Renal pelvis (tissue), 4 donors: Measurements from ENCODE around the gene TRAF7. TPM values are rescaled to one million over a fixed set of nuclear protein-coding genes. Genes with fewer than 3 reads are reported as not detected.
A peak's percentile ranks its signal among the peaks of the same experiment; 100 is the strongest.

Experiments
- DNase-seq: peaks from one replicate; pipeline ENCODE4 v3.0.0-alpha.2; 2013
- polyA plus RNA-seq, 3 donors: library from polyadenylated mRNA; unstranded; fragments of 120-200 nt; gene quantifications; one replicate each; pipeline ENCODE4 v1.2.1, GENCODE V29; 2013; ENCODE audit not compliant: insufficient read length in 3 of 3

TRAF7 gene
- polyA plus RNA-seq, 3 donors = 56.1 to 61.1 (median 60.6) TPM

GRCh38 chr16:2143878-2144485 lies 11.6 kb upstream of the TRAF7 start:
- DNase-seq = no peak

DNA sequence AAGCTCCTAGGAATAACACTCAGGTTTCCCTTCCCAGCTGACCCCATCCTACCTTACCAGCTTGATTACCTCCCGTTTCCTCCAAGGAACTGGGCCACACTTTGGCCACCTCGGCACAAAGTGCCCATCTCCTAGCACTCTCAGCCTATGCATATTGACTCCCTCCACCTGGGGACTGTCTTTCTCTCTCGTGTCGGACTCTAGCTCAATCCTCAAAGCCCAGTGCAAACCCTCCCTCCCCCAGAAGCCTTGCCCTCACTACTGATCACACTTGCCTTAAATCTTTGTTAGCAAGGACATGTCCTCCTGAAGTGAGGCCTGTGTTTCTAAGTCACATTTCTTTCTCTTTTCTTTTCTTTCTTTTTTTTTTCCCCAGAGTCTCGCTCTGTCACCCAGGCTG lies 9.7 kb upstream of the TRAF7 start:
- DNase-seq = no peak

DNA sequence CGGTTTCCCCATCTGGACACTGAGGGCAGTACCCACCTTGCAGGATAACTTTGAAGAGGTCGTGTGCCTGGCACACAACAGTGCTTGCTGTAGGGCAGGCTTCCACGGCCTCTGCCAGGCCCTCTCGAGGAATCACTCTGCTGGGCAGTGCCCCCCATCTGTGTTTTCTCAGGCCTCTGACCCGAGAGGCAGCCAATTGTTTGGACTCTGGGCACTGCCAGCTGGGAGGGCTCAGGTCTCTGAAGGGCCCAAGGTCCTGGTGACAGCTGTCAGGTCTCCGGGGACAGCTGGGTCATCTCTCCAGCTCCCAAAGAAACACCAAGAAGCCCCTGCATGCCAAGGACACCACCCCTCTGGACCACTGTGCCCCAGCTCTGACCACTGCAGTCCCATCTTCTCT lies 8.2 kb upstream of the TRAF7 start:
- DNase-seq = no peak

DNA sequence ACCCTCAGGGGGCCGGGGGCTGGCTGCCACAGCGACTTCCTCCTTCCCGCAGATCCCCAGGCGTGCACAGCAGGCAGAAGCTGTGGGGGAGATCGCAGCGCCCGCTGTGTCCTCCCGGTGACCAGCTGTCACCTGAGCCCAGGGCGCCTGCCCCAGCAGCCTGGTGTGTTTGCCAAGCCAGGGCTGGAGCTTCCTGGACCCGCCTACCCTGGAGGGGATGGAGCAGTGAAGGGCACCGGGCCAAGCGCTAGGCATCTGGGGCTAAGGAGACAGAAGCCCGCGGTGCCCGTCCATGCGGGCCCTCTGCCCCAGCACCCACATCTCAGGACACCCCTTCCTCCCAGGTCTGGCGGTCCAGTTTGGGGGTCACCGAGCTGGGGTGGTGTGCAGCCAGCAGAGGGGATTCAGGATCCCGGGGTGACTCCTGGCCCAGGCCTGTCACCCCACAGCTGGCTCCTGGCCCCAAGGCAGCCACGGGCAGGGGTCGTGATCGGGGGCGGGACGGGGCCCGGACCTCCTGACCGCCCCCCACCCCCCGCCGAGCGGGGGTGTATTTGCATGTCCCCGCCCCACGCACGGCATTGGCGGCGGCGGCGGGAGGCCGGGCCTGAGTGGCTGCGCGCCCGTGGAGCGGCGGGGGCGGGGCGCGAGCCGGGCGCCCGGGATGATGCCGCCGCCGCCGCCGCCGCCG lies 7.5 kb upstream of the TRAF7 start, which contains the start of gene RAB26:
Gene RAB26, plus strand, starts transcription at position 645 of the 691 bp plus-strand sequence. CDS start 159 bp downstream, outside the sequence.
- DNase-seq = peak; percentile 69

DNA sequence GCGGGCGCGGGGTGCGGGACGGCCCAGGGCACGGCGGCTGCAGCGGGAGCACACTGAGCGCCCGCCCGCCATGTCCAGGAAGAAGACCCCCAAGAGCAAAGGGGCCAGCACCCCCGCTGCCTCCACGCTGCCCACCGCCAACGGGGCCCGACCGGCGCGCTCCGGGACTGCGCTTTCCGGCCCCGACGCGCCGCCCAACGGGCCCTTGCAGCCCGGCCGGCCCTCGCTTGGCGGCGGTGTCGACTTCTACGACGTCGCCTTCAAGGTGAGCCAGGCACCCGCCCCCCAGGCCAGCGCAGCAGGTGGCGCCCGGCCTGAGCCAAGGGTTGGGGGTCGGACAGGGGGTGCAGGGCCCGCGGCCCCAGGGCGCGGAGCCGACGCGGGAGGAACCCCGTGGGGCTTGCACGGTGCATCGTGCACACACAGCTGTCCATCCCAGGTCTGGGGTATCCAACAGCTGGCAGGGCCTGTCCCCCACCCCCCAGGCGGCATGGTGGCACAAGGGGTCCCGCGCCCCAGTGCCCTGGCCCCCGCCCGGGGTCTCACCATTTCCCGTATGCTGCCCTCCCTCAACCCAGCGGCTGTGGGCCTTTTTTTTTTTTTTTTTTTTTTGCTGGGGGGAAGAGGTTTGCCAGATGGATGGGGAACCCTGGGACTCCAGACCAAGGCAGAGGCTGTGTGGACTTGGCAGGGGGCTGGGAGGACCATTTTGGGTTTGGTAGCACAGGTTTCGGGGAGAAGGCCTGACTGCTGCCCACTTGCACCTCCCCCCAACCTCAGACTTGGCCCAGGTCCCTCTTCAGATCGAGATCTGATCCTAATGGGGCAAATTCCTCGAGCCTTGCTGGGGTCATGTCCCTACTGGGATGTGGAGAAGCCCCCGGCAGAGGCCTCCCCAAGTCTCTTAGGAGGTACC lies 6.6 kb upstream of the TRAF7 start:
- DNase-seq = no peak

- DNase-seq = no peak
These were observed 5.8 kb upstream of the TRAF7 start for GRCh38 chr16:2149630-2150417.

DNA sequence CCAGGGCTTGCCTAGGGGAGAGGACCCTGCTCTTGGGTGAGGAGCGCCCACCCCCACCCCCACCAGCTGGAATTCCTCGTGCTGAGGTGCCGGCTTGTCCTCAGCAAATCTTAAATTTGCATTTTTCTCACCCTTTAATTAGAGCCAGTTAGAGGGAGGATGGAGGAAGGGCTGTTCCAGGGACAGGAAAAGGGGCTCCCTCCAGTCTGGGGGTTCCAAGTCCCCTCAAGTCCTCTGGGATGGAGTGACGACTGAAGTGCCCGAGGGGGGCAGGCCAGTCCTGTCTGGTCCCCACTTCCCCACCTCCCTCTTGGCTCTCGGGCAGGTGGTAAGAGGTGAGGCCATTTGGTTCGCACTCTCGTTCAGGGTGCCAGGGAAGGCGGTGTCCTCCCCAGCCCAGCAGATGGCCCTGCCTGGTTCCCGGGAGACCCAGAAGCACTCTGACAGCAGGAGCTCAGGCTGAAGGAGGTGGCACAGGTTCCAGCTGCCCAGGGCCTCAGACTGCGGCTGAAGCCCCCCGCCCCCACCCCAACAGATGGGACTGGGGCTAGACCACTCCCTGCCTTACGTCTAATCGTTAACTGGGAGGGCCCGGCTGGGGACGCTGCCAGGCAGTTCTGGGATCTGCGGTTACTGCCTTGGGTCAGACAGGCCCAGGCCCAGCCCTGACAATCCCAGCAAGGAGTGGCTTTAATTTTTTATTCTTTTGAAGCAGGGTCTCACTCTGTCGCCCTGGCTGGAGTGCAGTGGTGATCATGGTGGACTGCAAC lies 5.0 kb upstream of the TRAF7 start:
- no peak for DNase-seq

DNA sequence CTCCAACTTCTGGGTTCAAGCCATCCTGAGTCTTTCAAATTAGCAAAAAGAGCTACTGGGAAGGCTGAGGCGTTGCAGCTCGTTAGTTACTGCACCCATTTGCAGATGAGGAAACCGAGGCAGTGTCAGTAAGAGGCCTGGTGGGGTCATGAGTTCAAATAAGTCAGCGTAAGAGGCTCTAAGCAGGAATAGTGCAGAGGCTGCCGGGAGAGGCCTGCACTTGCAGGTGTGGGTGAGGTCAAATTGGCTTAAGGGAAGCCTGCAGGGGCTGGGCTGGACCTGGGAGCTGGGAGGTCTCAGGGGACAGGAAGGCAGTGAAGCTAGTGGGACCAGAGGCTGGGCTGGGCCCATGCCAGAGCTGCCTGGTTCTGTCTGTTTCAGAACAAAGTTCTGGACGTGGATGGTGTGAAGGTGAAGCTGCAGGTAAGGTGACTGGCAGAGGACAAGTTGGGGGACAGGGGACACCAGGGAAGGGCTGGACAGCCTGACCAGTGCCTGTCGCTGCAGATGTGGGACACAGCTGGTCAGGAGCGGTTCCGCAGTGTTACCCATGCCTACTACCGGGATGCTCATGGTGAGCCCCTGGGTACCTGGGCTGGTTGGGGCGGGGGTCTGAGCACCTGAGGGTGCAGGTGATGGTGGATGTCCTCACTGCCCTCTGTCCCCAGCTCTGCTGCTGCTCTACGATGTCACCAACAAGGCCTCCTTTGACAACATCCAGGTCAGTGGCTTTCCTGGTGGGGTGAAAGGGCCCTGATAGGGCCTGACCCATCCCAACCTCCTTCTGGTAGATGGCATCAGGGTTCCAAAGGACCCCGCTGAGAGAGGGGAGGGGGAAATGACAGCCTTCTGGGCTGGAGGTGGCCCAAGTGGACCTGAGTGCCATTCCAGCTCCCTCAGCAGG lies 4.1 kb upstream of the TRAF7 start:
- no peak for DNase-seq

DNA sequence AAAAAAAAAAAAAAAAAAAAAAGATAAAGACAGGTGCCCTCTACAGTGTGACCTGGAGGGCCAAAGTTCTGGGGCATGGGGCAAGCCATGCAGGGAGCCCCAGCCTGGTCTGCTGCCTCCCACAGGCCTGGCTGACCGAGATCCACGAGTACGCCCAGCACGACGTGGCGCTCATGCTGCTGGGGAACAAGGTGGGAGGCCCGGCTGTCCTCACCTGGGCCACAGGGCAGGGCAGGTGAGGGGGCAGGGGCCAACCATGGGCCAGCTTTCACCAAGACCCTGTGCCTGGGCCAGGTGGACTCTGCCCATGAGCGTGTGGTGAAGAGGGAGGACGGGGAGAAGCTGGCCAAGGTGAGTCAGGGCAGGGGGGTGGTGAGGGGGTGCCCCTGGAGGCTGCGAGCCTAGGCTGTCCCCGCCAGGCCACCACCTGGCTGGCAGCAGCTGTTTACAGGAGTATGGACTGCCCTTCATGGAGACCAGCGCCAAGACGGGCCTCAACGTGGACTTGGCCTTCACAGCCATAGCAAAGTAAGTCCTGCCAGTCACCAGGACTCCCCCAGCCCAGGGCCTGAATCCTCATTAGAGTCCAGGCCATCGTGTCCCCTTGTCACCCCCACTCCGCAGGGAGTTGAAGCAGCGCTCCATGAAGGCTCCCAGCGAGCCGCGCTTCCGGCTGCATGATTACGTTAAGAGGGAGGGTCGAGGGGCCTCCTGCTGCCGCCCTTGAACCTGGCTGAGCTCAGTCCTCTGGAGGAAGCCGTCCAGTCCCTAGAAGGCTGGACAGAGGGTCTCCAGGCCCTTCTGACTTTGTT lies 2.7 kb upstream of the TRAF7 start:
- DNase-seq = no peak

- no peak for DNase-seq
These were observed 970 bp upstream of the TRAF7 start for GRCh38 chr16:2154533-2155090.

GRCh38 chr16:2155977-2156848 lies 631 bp downstream of the TRAF7 start:
- DNase-seq = no peak

- DNase-seq = no peak
These were observed 1.3 kb downstream of the TRAF7 start for GRCh38 chr16:2156849-2157224.

- no peak for DNase-seq
These were observed 2.1 kb downstream of the TRAF7 start for GRCh38 chr16:2157480-2158261.

DNA sequence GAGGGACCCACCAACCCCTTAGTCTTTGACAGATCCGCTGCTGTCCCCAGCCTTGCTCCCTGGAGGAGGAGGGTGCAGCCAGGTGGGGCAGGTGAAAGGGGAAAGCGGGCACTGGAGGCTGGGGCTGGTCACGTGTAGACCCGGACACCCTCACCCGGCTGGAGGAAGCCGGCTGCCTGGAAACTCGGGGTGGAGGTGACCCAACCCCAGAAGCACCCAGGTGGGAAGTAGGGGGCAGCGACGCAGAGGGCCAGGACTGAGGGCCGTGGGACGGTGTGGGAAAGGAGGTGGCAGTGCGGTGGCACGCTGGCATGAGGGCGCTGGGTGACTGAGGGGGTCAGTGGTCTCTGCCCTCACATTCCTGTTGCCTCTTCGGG lies 2.7 kb downstream of the TRAF7 start:
- DNase-seq = no peak

GRCh38 chr16:2159175-2159838 lies 3.7 kb downstream of the TRAF7 start:
- DNase-seq = no peak

- DNase-seq = no peak
These were observed 5.5 kb downstream of the TRAF7 start for GRCh38 chr16:2160915-2161551.
